B cell (primary cell): Measurements from ENCODE around the gene PRM2. TPM values are rescaled to one million over a fixed set of nuclear protein-coding genes. Genes with fewer than 3 reads are reported as not detected.

ENCODE experiments used
- ATAC-seq: fragments of 200-7000 bp; cut with Tn5 transposase; one replicate; pipeline ENCODE4 v1.10.0; 2021; ENCODE audit warnings: low read depth, mild to moderate bottlenecking, moderate number of reproducible peaks, moderate library complexity
- CTCF ChIA-PET: fragments of 350-600 bp; sonication (Branson Sonifier 250); formaldehyde crosslinking; loops from one replicate; lab custom pipeline; 2021; ENCODE audit warnings: antibody characterized with exemption, inconsistent platforms; lab: Charles Lee
- POLR2A ChIA-PET: fragments of 350-600 bp; sonication (Branson Sonifier 250); formaldehyde crosslinking; loops from one replicate; lab custom pipeline; 2021; ENCODE audit warnings: antibody characterized with exemption; lab: Charles Lee
- DNase-seq: peaks from one replicate; pipeline ENCODE4 v3.0.0; 2013
- H2AFZ ChIP-seq: 2 replicates; pipeline ENCODE4 v1.6.1; 2012; ENCODE audit warnings: mild to moderate bottlenecking, low read depth, low read length; ENCODE audit not compliant: insufficient read depth, poor library complexity, severe bottlenecking
- H3K27ac ChIP-seq, 2 donors: 1 replicate in 1 of 2; 2 replicates in 1 of 2; pipeline ENCODE4 v1.5.1; 2012 to 2013; ENCODE audit warnings: low read length in 2 of 2, mild to moderate bottlenecking in 2 of 2, moderate library complexity in 1 of 2
- H3K27me3 ChIP-seq, 4 experiments: fragments of 200-600 bp in 1 of 4; sonication (generic) in 1 of 4; replicated peaks in 1 of 4; 1 replicate in 2 of 4; 2 replicates in 2 of 4; pipeline versions ENCODE4 v1.6.1 to v1.7.0; 2013 to 2016; ENCODE audit warnings: low read length in 3 of 4, mild to moderate bottlenecking in 2 of 4, mixed read lengths in 1 of 4, moderate library complexity in 1 of 4; ENCODE audit not compliant: insufficient read depth in 4 of 4, control insufficient read depth in 3 of 4; ENCODE audit errors: control extremely low read depth in 1 of 4
- H3K36me3 ChIP-seq, 2 experiments: replicated peaks in 1 of 2; 1 replicate in 1 of 2; 2 replicates in 1 of 2; pipeline versions ENCODE4 v1.6.1 to v1.7.1; 2013; ENCODE audit warnings: low read length in 1 of 2; ENCODE audit not compliant: insufficient read depth in 2 of 2, control insufficient read depth in 1 of 2; ENCODE audit errors: control extremely low read depth in 1 of 2, extremely low read depth in 1 of 2
- H3K4me1 ChIP-seq, 2 donors: fragments of 200-600 bp in 1 of 2; sonication (generic) in 1 of 2; 1 replicate in 1 of 2; 2 replicates in 1 of 2; pipeline versions ENCODE4 v1.5.1 to v1.6.1; 2013 to 2017; ENCODE audit warnings: low read length in 2 of 2; ENCODE audit not compliant: control insufficient read depth in 2 of 2, insufficient read depth in 2 of 2
- H3K4me2 ChIP-seq: replicated peaks from 2 replicates; pipeline ENCODE3; 2012; ENCODE audit warnings: mild to moderate bottlenecking, low read depth, low read length; ENCODE audit not compliant: poor library complexity, severe bottlenecking
- H3K4me3 ChIP-seq, 5 experiments: fragments of 200-600 bp in 1 of 5; sonication (generic) in 1 of 5; 1 replicate in 3 of 5; 2 replicates in 2 of 5; pipeline versions ENCODE4 v1.5.1 to v1.7.0; 2011 to 2016; ENCODE audit warnings: low read length in 4 of 5, mild to moderate bottlenecking in 4 of 5, low read depth in 2 of 5, control low read depth in 1 of 5, moderate library complexity in 1 of 5; ENCODE audit not compliant: insufficient read depth in 1 of 5; ENCODE audit errors: control extremely low read depth in 1 of 5, extremely low read depth in 1 of 5
- H3K79me2 ChIP-seq: fragments of 200-600 bp; sonication (generic); one replicate; pipeline ENCODE4 v1.6.0; 2016; ENCODE audit warnings: low read length; ENCODE audit not compliant: control insufficient read depth, insufficient read depth
- H3K9ac ChIP-seq: fragments of 200-600 bp; sonication (generic); 2 replicates; pipeline ENCODE4 v1.6.1; 2017; ENCODE audit warnings: mild to moderate bottlenecking, low read length, moderate library complexity
- H3K9me3 ChIP-seq, 3 donors: one replicate each; pipeline versions ENCODE4 v1.6.1 to v1.7.1; 2013; ENCODE audit warnings: low read length in 2 of 3; ENCODE audit not compliant: control insufficient read depth in 2 of 3, insufficient read depth in 1 of 3; ENCODE audit errors: control extremely low read depth in 1 of 3
- H4K20me1 ChIP-seq: 2 replicates; pipeline ENCODE4 v1.6.0; 2012; ENCODE audit warnings: mild to moderate bottlenecking, low read length; ENCODE audit not compliant: insufficient read depth, control insufficient read depth, poor library complexity, severe bottlenecking
- H3K27ac Mint-ChIP-seq: one replicate; pipeline ENCODE4 v1.8.0; 2021; ENCODE audit warnings: mixed read lengths
- H3K27me3 Mint-ChIP-seq: one replicate; pipeline ENCODE4 v1.8.0; 2021; ENCODE audit warnings: mixed read lengths
- H3K4me1 Mint-ChIP-seq: one replicate; pipeline ENCODE4 v1.8.0; 2021; ENCODE audit warnings: mixed read lengths
- H3K4me3 Mint-ChIP-seq: one replicate; pipeline ENCODE4 v1.8.0; 2021; ENCODE audit warnings: mixed read lengths
- H3K9me3 Mint-ChIP-seq: one replicate; pipeline ENCODE4 v1.8.0; 2022; ENCODE audit warnings: mixed read lengths; ENCODE audit not compliant: insufficient read depth
- EZH2 ChIP-seq: IDR thresholded peaks from 2 replicates; pipeline ENCODE4 v1.6.1; 2012; ENCODE audit warnings: borderline replicate concordance, low read depth, mild to moderate bottlenecking, moderate library complexity, low read length; ENCODE audit not compliant: insufficient read depth, poor library complexity, severe bottlenecking
- WGBS: methylation state at CpG from one replicate; pipeline ENCODE4 v1.1.5; 2013; ENCODE audit warnings: missing lambda C conversion rate; ENCODE audit not compliant: insufficient coverage; 5-methylcytosine and 5-hydroxymethylcytosine counted together
- intact Hi-C: fragments of 100-400 bp; cut with micrococcal nuclease; formaldehyde crosslinking; loops from one replicate; pipeline ENCODE4 v1.10.0; 2022
- polyA plus RNA-seq: library from polyadenylated mRNA; depleted of rRNA; stranded (reverse); fragments of >200 nt; gene quantifications from 2 replicates; pipeline ENCODE4 v1.2.3, GENCODE V29; 2012
- total RNA-seq, 2 donors: library from RNA; stranded (reverse); fragments of 120-200 nt in 1 of 2; gene quantifications; 1 replicate in 1 of 2; 2 replicates in 1 of 2; pipeline versions ENCODE4 v1.2.3 to v1.2.4, GENCODE V29; 2013 to 2022
- TF ChIP-seq, protein P1 (sequence below): fragments of 200-600 bp; IDR thresholded peaks from one replicate; pipeline ENCODE4 v1.8.0; 2022; ENCODE audit warnings: antibody characterized with exemption, mild to moderate bottlenecking

PRM2 gene
- total and polyA plus RNA-seq, 2 donors (not counting 1 experiment from before 2014, with no cell fraction given): not detected

DNA sequence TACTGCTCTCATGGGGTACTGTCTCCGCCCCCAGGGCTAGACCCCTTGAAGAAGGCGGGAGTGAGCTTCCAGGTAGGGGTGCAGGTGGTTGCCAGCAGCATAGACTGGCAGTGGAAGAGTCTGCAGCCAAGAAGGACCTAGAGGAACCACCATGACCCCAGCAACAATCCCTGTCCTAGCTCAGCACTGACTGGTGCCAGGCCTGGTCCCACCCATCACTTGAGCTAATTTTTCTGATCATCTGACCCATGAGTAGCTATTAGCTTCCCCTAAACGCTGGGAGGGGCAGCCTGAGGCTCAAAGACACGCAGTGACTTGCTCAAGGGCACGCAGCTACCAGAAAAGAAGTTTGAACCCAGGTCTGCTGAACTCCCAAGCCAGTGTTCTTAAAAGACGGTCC is 3.8 kb downstream of the PRM2 start:
- H3K4me3 ChIP-seq: no peak overlapping the region
- no peaks in the 10 kb centered on the region for H3K9me3 Mint-ChIP-seq
- peaks cover 0 to 3% (median 0%) of the 10 kb centered on the region in 3 donors for H3K9me3 ChIP-seq
- no peak overlapping the region for H3K9ac ChIP-seq
- ChIA-PET CTCF (interaction anchor here (1.1 kb wide), 1 partner anchor 289 kb away, joined by 3 read pairs; no protein-coding TSS in a partner anchor), POLR2A (no interaction called here)
- no peak overlapping the region for H3K4me2 ChIP-seq
- WGBS: 90% methylated on average over 6 of the region's 6 CpGs
- H3K4me3 Mint-ChIP-seq: no peak overlapping the region
- H4K20me1 ChIP-seq: no peaks in the 10 kb centered on the region
- H3K27ac ChIP-seq: no peak overlapping the region
- H2AFZ ChIP-seq: no peak overlapping the region
- no peaks in the 10 kb centered on the region for H3K4me1 ChIP-seq
- H3K27ac Mint-ChIP-seq: no peak overlapping the region
- H3K36me3 ChIP-seq: no peaks in the 10 kb centered on the region
- no peaks in the 10 kb centered on the region for H3K4me1 Mint-ChIP-seq
- TF ChIP-seq EZH2: no peak
- TF ChIP-seq, protein P1, sequence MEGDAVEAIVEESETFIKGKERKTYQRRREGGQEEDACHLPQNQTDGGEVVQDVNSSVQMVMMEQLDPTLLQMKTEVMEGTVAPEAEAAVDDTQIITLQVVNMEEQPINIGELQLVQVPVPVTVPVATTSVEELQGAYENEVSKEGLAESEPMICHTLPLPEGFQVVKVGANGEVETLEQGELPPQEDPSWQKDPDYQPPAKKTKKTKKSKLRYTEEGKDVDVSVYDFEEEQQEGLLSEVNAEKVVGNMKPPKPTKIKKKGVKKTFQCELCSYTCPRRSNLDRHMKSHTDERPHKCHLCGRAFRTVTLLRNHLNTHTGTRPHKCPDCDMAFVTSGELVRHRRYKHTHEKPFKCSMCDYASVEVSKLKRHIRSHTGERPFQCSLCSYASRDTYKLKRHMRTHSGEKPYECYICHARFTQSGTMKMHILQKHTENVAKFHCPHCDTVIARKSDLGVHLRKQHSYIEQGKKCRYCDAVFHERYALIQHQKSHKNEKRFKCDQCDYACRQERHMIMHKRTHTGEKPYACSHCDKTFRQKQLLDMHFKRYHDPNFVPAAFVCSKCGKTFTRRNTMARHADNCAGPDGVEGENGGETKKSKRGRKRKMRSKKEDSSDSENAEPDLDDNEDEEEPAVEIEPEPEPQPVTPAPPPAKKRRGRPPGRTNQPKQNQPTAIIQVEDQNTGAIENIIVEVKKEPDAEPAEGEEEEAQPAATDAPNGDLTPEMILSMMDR: no peak
- no peaks in the 10 kb centered on the region for H3K79me2 ChIP-seq
- H3K27me3 ChIP-seq: no peaks in the 10 kb centered on the region
- DNase-seq (no peak), ATAC-seq (no peak)
- no peaks in the 10 kb centered on the region for H3K27me3 Mint-ChIP-seq
- intact Hi-C loops: no loop called here

DNA sequence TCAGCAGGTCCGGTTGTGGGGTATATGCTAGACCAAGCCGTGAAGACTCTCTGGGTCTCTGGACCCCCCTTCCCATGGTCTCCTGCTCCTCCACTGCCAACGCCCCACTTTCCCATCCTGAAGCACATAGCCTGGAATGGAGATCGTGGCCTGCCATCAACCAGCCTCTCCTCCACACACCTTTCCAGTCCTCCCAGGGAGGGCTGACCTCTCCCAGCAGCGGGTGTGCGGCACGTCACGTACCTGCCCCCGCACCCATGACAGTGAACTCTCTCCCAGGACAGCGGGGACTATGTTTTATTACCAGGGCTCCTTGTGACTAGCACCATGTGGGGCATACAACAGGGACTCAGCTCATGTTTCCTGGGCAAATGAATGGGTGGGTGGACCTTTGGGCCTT is 4.7 kb downstream of the PRM2 start:
- TF ChIP-seq, protein P1: no peak
- no peak for TF ChIP-seq EZH2

More for the DNA sequence above, 4.7 kb downstream of the PRM2 start:
- H3K9me3 Mint-ChIP-seq: no peaks in the 10 kb centered on the region
- Histone ChIP-seq H3K4me2 (no peak overlapping the region), H3K4me1 (no peaks in the 10 kb centered on the region), H3K9me3 (peaks cover 0 to 3% (median 0%) of the 10 kb centered on the region in 3 donors), H3K9ac (no peak overlapping the region), H3K27ac (no peak overlapping the region), H3K27me3 (no peaks in the 10 kb centered on the region), H4K20me1 (no peaks in the 10 kb centered on the region), H2AFZ (no peak overlapping the region), H3K4me3 (no peak overlapping the region), H3K79me2 (no peaks in the 10 kb centered on the region), H3K36me3 (no peaks in the 10 kb centered on the region)
- CTCF ChIA-PET: interaction anchor here (0.9 kb wide), 1 partner anchor 13 kb away, joined by 3 read pairs; no protein-coding TSS in a partner anchor
- no peaks in the 10 kb centered on the region for H3K27me3 Mint-ChIP-seq
- ATAC-seq: no peak
- POLR2A ChIA-PET: no interaction called here
- no peak for DNase-seq
- no peak overlapping the region for H3K4me3 Mint-ChIP-seq
- 98% methylated on average over 10 of the region's 10 CpGs for WGBS
- intact Hi-C loops: no loop called here
- no peak overlapping the region for H3K27ac Mint-ChIP-seq
- H3K4me1 Mint-ChIP-seq: no peaks in the 10 kb centered on the region
